Regular cardiac myocyte (primary cell): Measurements from ENCODE around the gene BCHE. TPM values are rescaled to one million over a fixed set of nuclear protein-coding genes. Genes with fewer than 3 reads are reported as not detected.

Source experiments
- total RNA-seq: library from RNA; depleted of rRNA; stranded (reverse); fragments of >200 nt; gene quantifications from 2 replicates; pipeline ENCODE4 v1.2.3, GENCODE V29; 2014

BCHE gene
- total RNA-seq = 1.2 and 3.4 TPM in 2 replicates

DNA sequence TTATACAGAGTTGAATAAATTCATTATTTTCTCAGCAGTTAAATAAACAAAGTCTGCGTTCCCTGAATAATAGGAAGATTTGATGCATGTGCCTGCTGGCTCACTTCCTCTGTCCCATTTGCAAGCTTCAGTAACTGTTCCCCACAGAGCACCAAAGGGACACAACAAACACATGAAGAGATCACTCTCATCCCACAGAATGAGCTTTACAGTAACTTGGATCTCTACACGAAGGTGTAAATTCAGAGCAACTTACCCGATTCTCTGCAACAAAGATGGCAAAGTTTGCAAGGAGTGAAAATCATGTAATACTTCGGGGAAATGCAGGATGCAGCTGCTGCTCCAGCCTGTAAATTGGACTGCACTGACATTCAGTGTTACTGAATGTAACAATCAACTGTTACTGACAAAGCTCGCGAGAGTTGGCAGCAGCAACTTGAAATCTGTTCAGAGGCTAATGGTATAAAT, at the start of gene BCHE:
Gene BCHE, minus strand, starts transcription at position 366 of the 468 bp plus-strand sequence. CDS start 6,390 bp downstream, outside the sequence.

